Measurements from ENCODE around the gene ZMYND11.

GRCh38 chr10:267705-268104, 132.4 kb downstream of the ZMYND11 start:
- TF ChIP-seq, protein P1, sequence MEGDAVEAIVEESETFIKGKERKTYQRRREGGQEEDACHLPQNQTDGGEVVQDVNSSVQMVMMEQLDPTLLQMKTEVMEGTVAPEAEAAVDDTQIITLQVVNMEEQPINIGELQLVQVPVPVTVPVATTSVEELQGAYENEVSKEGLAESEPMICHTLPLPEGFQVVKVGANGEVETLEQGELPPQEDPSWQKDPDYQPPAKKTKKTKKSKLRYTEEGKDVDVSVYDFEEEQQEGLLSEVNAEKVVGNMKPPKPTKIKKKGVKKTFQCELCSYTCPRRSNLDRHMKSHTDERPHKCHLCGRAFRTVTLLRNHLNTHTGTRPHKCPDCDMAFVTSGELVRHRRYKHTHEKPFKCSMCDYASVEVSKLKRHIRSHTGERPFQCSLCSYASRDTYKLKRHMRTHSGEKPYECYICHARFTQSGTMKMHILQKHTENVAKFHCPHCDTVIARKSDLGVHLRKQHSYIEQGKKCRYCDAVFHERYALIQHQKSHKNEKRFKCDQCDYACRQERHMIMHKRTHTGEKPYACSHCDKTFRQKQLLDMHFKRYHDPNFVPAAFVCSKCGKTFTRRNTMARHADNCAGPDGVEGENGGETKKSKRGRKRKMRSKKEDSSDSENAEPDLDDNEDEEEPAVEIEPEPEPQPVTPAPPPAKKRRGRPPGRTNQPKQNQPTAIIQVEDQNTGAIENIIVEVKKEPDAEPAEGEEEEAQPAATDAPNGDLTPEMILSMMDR (conservative IDR thresholded peaks at IDR 0.05 in 1 of 2, IDR thresholded peaks at IDR 0.05 in 1 of 2; ENCODE audit: low read depth in 1 of 2, low read length in 2 of 2) = no peak
- TF ChIP-seq EZH2 (IDR thresholded peaks at IDR 0.05; ENCODE audit: low read length, missing control alignments) = no peak
